ENCODE measurements around the gene HOXD4.

The HOXD4 gene

GRCh38 chr2:176126929-176127773, 24.2 kb upstream of the HOXD4 start:
- peak; percentile 83 for FAIRE-seq
- no peak for DNase-seq (ENCODE audit: low spot score)

DNA sequence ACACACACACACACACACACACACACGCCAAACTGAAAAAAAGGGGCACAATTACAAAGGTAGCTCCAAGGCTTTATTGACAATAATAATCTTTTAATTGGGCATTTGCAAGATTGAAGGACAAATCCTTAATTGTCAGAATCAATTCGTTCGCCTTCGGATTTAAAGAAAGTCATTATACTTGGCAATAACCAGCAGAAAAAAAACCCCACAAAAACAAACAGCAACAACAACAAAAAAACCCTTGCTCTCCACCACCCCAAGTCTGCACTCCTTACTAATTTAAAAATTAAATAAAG, 23.6 kb upstream of the HOXD4 start:
- no peak for FAIRE-seq
- no peak for DNase-seq (ENCODE audit: low spot score)

DNA sequence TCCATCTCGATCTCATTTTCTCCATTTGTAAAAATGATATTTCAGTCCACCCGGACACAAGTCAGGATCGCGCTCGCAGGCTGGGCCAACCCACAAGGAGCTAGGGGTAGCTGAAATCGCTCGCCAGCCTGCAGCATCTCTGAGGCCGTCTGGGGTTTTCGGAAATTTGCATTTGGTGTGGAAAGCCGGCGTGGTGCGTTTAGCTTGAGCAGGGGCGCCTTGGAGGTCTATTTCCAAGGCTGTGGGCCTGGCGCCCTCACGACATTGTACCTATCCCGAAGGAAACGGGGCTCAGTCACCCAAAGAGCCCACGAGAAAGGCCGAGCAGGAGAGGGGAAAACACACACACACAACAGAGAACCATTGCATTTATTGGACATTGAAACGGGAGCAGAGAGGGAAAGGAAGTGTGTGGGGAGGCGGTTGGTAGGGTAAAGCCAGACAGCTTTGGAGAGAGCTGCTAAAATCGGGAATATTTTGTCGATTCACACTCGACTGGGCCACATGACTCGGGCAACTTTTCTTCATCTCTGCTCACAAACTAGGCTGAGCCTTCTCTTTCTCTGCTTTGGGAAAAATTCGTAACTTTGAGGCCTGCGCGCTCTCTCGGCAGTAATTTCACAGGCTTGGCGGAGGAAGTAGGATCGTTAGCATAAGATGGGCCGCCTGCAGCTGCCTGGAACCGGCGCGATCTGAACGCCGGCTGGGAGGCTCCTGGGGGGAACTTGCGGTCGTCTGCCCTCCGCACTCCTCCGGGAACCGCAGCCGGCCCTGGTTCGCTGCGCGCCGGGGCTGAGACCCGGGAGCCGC, 23.0 kb upstream of the HOXD4 start:
- no peak for FAIRE-seq

GRCh38 chr2:176128982-176129796, 22.2 kb upstream of the HOXD4 start, which contains the start of gene HOXD8:
Gene HOXD8 (plus strand): TSS chr2:176129705. CDS start chr2:176130367, 662 bp downstream.
- DNase-seq (ENCODE audit: low spot score) (peak; percentile 61), FAIRE-seq (no peak)

More for the DNA sequence above, 23.0 kb upstream of the HOXD4 start:
- no peak for DNase-seq (ENCODE audit: low spot score)

DNA sequence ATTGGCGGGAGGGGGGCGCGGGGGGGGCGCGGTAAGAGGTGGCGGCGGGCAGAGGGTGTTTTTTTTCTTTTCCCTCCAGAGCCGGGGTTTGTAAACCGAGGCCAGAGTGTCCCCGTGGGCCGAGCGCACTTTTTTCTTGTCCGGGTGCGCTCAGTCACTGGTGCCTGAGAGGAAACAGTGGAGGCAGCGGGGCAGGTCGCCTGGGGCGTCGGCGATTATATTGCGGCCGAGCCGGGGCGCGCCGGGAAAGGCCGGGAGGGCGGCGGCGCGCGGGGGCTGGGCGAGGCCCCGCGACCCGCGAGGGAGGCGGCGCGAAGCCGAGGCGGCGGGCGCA, 21.6 kb upstream of the HOXD4 start:
- FAIRE-seq (no peak), DNase-seq (ENCODE audit: low spot score) (no peak)

DNA sequence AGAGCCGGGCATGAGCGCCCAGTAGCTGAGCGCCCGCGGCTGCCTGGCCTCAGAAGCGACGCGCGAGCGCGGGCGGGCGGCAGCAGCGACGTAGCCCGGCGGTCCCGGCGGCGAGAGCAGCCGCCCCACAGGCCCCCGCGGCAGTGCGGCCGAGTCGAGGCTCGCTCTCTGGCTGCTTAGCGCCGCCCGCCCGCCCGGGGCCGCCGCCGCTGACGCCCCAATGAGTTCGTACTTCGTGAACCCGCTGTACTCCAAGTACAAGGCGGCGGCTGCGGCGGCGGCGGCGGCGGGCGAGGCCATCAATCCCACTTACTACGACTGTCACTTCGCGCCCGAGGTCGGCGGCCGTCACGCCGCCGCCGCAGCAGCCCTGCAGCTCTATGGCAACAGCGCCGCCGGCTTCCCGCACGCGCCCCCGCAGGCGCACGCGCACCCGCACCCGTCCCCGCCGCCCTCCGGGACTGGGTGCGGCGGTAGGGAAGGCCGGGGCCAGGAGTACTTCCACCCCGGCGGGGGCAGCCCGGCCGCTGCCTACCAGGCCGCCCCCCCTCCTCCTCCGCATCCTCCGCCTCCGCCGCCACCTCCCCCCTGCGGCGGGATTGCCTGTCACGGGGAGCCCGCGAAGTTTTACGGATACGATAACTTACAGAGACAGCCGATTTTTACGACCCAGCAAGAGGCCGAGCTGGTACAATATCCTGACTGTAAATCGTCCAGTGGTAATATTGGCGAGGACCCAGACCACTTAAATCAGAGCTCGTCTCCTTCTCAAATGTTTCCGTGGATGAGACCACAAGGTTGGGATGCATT, 21.0 kb upstream of the HOXD4 start:
- no peak for DNase-seq (ENCODE audit: low spot score)
- no peak for FAIRE-seq

DNA sequence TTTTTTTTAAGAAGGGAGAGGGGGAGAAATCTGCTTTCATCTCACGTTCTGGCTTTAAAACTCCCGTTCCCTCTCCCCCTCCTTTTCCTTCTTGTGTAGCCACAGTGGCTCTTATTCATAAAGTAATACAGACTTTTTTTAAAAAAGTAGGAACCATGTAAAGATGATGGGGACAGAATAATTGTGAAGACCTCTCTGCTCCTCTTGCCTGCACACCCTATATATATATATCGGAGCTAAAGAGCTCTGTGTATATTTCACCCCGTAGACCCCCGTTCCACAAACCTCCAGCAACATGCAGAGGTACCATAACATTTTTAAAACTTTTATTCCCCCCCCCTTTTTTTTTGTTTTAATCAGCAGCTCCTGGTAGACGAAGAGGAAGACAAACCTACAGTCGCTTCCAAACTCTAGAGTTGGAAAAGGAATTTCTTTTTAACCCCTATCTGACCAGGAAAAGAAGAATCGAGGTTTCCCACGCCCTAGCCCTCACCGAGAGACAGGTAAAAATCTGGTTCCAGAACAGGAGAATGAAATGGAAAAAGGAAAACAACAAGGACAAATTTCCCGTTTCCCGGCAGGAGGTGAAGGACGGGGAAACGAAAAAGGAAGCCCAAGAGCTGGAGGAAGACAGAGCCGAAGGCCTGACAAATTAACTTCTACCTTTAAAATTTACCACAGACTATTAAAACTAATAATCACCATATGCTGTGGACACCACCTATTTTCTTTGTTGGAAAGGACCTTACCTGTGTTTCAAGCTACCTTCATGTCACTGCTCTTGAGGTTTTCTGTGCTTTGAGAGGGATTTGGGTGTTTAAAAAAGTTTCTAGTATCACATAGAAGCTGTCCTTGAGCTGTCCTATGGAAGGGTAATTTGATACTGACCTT, 20.1 kb upstream of the HOXD4 start:
- FAIRE-seq, result no peak

DNA sequence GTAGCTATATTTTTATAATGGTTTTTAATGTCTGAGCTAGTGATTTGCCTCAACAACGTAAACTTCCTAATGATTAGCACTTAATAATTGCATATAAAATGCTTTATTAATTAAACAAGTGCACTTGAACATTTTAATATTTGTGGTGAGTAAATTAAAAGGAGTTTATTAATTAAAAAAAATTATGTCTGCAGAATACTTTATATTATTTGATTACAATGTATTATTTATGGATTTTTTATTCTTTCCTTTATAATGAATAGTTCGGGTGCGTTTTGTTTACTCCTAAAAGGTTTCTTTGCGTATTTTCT, 19.5 kb upstream of the HOXD4 start:
- FAIRE-seq (no peak), DNase-seq (ENCODE audit: low spot score) (no peak)

More for the DNA sequence above, 20.1 kb upstream of the HOXD4 start:
- no peak for DNase-seq (ENCODE audit: low spot score)

DNA sequence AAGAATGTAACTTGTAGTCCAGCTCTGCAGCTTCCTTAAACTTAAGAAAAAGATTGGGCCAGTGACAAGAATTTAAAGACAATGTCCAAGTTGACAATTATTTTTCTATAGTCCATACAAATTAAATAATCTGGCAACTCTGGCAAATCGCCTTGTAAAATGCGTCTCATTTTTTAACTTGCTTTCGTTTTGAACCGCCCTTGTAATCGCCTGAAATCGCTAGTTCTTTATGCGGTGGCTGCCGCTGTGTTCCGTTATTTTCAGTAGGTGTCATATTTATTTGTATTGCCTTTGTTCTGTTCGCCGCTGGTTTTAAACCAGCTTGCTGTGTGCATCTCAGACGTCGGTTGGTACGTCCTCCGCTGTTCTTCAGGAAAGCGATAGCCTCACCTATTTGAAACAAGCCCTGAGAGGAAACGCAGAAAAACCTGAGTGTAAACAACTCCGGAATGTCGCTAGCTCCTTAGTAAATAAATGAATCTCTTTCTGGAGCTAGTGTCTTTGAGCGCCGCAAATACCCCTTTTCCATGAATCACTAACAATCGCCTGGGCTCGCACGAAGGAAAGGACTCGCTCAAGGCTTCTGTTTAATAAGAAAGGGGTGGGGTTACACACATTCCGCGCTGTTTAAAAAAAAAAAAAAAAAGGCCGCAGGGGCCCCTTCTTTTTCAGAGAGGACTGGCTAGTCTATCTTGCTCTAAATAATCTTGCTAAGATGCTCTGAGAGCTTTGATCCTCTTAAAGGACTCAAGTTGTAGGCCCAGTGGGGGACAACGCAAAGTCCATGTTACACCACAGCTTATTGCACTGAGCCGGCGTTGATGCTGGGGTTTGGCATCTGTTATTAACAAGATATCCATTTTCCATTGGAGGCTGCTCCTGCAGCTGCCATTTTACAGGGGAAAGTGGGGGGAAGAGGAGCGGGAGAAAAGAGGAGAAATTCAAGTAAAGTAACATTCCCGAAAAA, 18.9 kb upstream of the HOXD4 start:
- FAIRE-seq, result no peak
- no peak for DNase-seq (ENCODE audit: low spot score)

DNA sequence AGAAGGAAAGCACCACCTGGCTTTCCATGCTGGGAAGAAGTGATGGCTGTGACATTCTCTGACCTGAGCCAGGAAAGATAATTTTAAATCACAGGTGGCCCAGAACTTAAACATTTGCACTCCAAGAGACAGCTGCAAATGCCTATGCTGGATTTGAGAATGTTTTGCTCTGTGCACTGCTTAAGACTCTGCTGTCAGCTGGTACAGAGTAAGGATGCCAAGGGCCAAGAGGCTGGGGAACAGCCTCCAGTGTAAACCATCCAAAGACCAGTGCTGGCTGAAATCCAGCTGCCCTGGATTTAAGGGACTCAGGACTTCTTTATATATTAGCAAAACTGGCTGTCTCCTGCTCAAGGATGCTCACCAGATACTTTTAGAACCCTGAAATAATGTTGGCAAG, 18.0 kb upstream of the HOXD4 start:
- no peak for FAIRE-seq
- DNase-seq (ENCODE audit: low spot score), result no peak

- DNase-seq (ENCODE audit: low spot score), result no peak
- no peak for FAIRE-seq
Observed at GRCh38 chr2:176134035-176134434, 17.3 kb upstream of the HOXD4 start.

- peak; percentile 44 for DNase-seq (ENCODE audit: low spot score)
Observed at GRCh38 chr2:176135035-176135440, 16.3 kb upstream of the HOXD4 start.

GRCh38 chr2:176136374-176137251, 14.7 kb upstream of the HOXD4 start:
- DNase-seq (ENCODE audit: low spot score) (peak; percentile 22), FAIRE-seq (no peak)

More at GRCh38 chr2:176135035-176135440, 16.3 kb upstream of the HOXD4 start:
- FAIRE-seq, result no peak

- DNase-seq (ENCODE audit: low spot score) (no peak), FAIRE-seq (no peak)
Observed at GRCh38 chr2:176137252-176137580, 14.1 kb upstream of the HOXD4 start.

DNA sequence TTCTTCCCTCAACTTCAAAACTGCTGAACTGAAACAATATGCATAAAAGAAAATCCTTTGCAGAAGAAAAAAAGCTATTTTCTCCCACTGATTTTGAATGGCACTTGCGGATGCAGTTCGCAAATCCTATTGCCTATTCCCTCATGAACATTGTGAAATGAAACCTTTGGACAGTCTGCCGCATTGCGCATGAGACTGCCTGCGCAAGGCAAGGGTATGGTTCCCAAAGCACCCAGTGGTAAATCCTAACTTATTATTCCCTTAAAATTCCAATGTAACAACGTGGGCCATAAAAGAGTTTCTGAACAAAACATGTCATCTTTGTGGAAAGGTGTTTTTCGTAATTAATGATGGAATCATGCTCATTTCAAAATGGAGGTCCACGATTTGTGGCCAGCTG, 13.4 kb upstream of the HOXD4 start:
- DNase-seq (ENCODE audit: low spot score) (no peak), FAIRE-seq (no peak)

GRCh38 chr2:176138526-176138922, 12.8 kb upstream of the HOXD4 start:
- DNase-seq (ENCODE audit: low spot score), result no peak
- FAIRE-seq, result no peak

- no peak for FAIRE-seq
- DNase-seq (ENCODE audit: low spot score), result no peak
Observed at GRCh38 chr2:176138923-176139660, 12.3 kb upstream of the HOXD4 start.
